MM.1S (cell line): ENCODE data around the gene ARHGAP25.

Experiments used
- DNase-seq: peaks from one replicate; pipeline ENCODE4 v3.0.0-alpha.2; 2015
- H2AFZ ChIP-seq: fragments of 300-600 bp; sonication (generic); 2 replicates; pipeline ENCODE4 v1.6.0; 2016; ENCODE audit warnings: antibody characterized with exemption, low read length
- H3F3A ChIP-seq: fragments of 300-600 bp; sonication (generic); 2 replicates; pipeline ENCODE4 v1.6.1; 2016; ENCODE audit warnings: mild to moderate bottlenecking, antibody characterized with exemption, low read length, moderate library complexity, mixed read lengths; ENCODE audit not compliant: insufficient read depth
- H3K27ac ChIP-seq: fragments of 300-600 bp; sonication (generic); 2 replicates; pipeline ENCODE4 v1.5.1; 2016; ENCODE audit warnings: mild to moderate bottlenecking, low read length
- H3K27me3 ChIP-seq: fragments of 300-600 bp; sonication (generic); replicated peaks from 2 replicates; pipeline ENCODE4 v1.6.0; 2016; ENCODE audit warnings: low read length; ENCODE audit not compliant: insufficient read depth
- H3K36me3 ChIP-seq: fragments of 300-600 bp; sonication (generic); replicated peaks from 2 replicates; pipeline ENCODE4 v1.6.1; 2016; ENCODE audit warnings: mild to moderate bottlenecking, low read length, mixed read lengths; ENCODE audit not compliant: insufficient read depth
- H3K4me1 ChIP-seq: fragments of 300-600 bp; sonication (generic); 2 replicates; pipeline ENCODE4 v1.6.1; 2016; ENCODE audit warnings: low read length, mixed read lengths
- H3K4me2 ChIP-seq: fragments of 300-600 bp; sonication (generic); 2 replicates; pipeline ENCODE4 v1.6.0; 2016; ENCODE audit warnings: low read depth, low read length
- H3K4me3 ChIP-seq: fragments of 300-600 bp; sonication (generic); 2 replicates; pipeline ENCODE4 v1.5.1; 2016; ENCODE audit warnings: low read length, mixed read lengths
- H3K79me2 ChIP-seq: fragments of 300-600 bp; sonication (generic); 2 replicates; pipeline ENCODE4 v1.6.1; 2016; ENCODE audit warnings: mixed run types, low read length, mixed read lengths
- H3K9ac ChIP-seq: fragments of 300-600 bp; sonication (generic); 2 replicates; pipeline ENCODE4 v1.6.1; 2016; ENCODE audit warnings: low read length, mixed read lengths
- H3K9me2 ChIP-seq: fragments of 300-600 bp; sonication (generic); replicated peaks from 2 replicates; pipeline ENCODE4 v1.6.1; 2016; ENCODE audit warnings: mild to moderate bottlenecking, low read length, mixed read lengths; ENCODE audit not compliant: insufficient read depth
- H3K9me3 ChIP-seq: fragments of 300-600 bp; sonication (generic); replicated peaks from 2 replicates; pipeline ENCODE4 v1.6.1; 2016; ENCODE audit warnings: mild to moderate bottlenecking, low read length, mixed read lengths; ENCODE audit not compliant: insufficient read depth
- H4K20me1 ChIP-seq: fragments of 300-600 bp; sonication (generic); 2 replicates; pipeline ENCODE4 v1.6.1; 2016; ENCODE audit warnings: mild to moderate bottlenecking, low read length, moderate library complexity, mixed read lengths; ENCODE audit not compliant: insufficient read depth
- CTCF ChIP-seq: fragments of 300-600 bp; sonication (generic); IDR thresholded peaks from 2 replicates; pipeline ENCODE4 v1.5.1; 2016; ENCODE audit warnings: antibody characterized with exemption, low read length, mixed read lengths
- EZH2 ChIP-seq: fragments of 300-600 bp; sonication (generic); optimal IDR thresholded peaks from 2 replicates; pipeline ENCODE3; 2017; ENCODE audit warnings: low read depth, mild to moderate bottlenecking, antibody characterized with exemption, low read length, mixed read lengths
- EZH2phosphoT487 ChIP-seq: fragments of 300-600 bp; sonication (generic); IDR thresholded peaks from 2 replicates; pipeline ENCODE4 v1.6.1; 2018; ENCODE audit warnings: antibody characterized with exemption, low read length

Gene ARHGAP25

GRCh38 chr2:68812251-68812650 lies 77.6 kb downstream of the ARHGAP25 start:
- Histone ChIP-seq H3K9ac (no peak overlapping the region), H3K4me3 (no peak overlapping the region), H4K20me1 (no peaks in the 10 kb centered on the region), H3K9me3 (no peaks in the 10 kb centered on the region), H3F3A (no peaks in the 10 kb centered on the region; the same call in 1 of the 2 replicates), H3K36me3 (peaks cover 4% of the 10 kb centered on the region; the same call in 1 of the 2 replicates), H3K27ac (no peak overlapping the region), H3K4me1 (no peaks in the 10 kb centered on the region), H3K9me2 (no peaks in the 10 kb centered on the region), H3K79me2 (no peaks in the 10 kb centered on the region), H3K27me3 (no peaks in the 10 kb centered on the region), H2AFZ (no peak overlapping the region), H3K4me2 (no peak overlapping the region)
- no peak for TF ChIP-seq CTCF
- no peak for TF ChIP-seq EZH2phosphoT487
- no peak for TF ChIP-seq EZH2
- DNase-seq = no peak

DNA sequence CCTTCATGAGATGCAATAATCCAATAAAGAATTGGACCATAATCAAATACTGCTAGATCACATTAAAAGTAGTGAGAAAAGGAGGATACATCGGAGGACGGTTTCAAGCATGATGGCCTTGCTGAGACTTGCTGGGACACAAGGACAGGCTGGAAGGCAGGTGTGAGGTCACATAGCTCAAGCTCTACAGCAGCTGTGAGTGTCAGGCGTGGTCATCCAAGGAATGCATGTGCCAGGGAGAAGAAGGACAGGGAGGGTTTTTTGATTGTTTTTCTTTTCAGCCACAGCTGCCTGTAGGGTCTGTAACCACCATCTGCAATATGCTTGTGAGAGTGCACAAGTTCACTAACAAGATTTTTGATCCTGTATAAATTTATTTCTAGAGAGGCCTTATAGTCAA lies 79.0 kb downstream of the ARHGAP25 start:
- Histone ChIP-seq H3K79me2 (no peaks in the 10 kb centered on the region), H2AFZ (no peak overlapping the region), H4K20me1 (no peaks in the 10 kb centered on the region), H3K27ac (no peak overlapping the region), H3K4me3 (no peak overlapping the region), H3K4me2 (no peak overlapping the region), H3K36me3 (peaks cover 4% of the 10 kb centered on the region; the same call in 1 of the 2 replicates), H3K4me1 (no peaks in the 10 kb centered on the region), H3K27me3 (no peaks in the 10 kb centered on the region), H3F3A (no peaks in the 10 kb centered on the region; the same call in 1 of the 2 replicates), H3K9me3 (no peaks in the 10 kb centered on the region), H3K9ac (no peak overlapping the region), H3K9me2 (no peaks in the 10 kb centered on the region)
- no peak for DNase-seq
- TF ChIP-seq CTCF = no peak

DNA sequence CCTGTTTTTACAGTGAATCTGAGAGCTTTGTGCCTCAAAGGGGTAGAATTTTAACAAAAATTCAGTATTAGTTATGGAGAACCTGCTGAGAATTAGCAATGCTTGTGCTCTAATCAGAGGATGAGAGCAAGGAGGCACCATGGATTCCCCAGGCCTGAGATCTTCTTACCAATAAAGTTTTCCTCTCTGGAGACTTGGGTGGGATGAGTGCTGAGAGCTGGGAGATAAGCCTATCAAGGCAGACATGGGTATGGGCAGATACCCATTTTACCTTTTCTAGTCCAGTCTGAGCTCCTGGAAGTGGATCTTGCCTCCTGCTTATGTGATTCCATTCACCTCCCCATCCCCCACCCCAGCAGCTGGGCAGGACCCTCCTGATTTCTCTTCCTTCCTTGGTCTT lies 82.7 kb downstream of the ARHGAP25 start:
- H2AFZ ChIP-seq = no peak overlapping the region
- H3K4me2 ChIP-seq = no peak overlapping the region
- no peak for TF ChIP-seq EZH2
- TF ChIP-seq EZH2phosphoT487 = no peak
- TF ChIP-seq CTCF = no peak
- H3K27ac ChIP-seq = no peak overlapping the region
- no peak overlapping the region for H3K9ac ChIP-seq
- H3K4me3 ChIP-seq = no peak overlapping the region
- H3F3A ChIP-seq = no peaks in the 10 kb centered on the region; the same call in 1 of the 2 replicates
- no peaks in the 10 kb centered on the region for H3K36me3 ChIP-seq
- H3K9me2 ChIP-seq = no peaks in the 10 kb centered on the region
- no peaks in the 10 kb centered on the region for H4K20me1 ChIP-seq
- no peaks in the 10 kb centered on the region for H3K79me2 ChIP-seq
- no peaks in the 10 kb centered on the region for H3K27me3 ChIP-seq
- H3K9me3 ChIP-seq = no peaks in the 10 kb centered on the region
- no peak for DNase-seq
- no peaks in the 10 kb centered on the region for H3K4me1 ChIP-seq
